ENCODE results near the gene FAT4.

DNA sequence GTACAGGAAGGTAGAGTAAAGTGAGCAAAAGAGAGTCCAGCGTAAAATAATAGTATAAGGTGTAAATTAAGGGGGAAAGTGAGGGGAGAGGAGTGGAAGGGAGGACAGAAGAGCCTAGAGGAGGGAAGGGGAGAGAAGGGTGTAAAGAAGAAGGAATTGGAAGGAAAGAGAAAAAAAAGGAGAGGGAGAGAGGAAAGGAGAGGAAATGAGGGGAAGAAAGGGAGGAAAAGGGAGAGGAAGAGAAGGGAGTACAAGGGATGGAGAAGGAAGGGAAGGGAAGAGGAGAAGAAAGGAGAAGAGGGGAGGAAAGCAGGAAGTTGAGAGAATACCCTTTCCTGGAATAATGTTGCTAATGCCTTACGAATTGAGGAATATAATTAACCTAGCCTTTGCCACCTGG is 3.3 kb upstream of the FAT4 start:
- TF ChIP-seq POLR2A (IDR thresholded peaks at IDR 0.05): no peak
- TF ChIP-seq, protein P1, sequence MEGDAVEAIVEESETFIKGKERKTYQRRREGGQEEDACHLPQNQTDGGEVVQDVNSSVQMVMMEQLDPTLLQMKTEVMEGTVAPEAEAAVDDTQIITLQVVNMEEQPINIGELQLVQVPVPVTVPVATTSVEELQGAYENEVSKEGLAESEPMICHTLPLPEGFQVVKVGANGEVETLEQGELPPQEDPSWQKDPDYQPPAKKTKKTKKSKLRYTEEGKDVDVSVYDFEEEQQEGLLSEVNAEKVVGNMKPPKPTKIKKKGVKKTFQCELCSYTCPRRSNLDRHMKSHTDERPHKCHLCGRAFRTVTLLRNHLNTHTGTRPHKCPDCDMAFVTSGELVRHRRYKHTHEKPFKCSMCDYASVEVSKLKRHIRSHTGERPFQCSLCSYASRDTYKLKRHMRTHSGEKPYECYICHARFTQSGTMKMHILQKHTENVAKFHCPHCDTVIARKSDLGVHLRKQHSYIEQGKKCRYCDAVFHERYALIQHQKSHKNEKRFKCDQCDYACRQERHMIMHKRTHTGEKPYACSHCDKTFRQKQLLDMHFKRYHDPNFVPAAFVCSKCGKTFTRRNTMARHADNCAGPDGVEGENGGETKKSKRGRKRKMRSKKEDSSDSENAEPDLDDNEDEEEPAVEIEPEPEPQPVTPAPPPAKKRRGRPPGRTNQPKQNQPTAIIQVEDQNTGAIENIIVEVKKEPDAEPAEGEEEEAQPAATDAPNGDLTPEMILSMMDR (IDR thresholded peaks at IDR 0.05): no peak
